NCI-H1417 (cell line): ENCODE measurements around the gene USP37.
A peak's percentile ranks its signal among the peaks of the same experiment; 100 is the strongest.

ENCODE experiments used
- DNase-seq, 3 experiments: peaks; one replicate each; lab custom pipeline; 2025; lab: John Stamatoyannopoulos, UW

The USP37 gene

DNA sequence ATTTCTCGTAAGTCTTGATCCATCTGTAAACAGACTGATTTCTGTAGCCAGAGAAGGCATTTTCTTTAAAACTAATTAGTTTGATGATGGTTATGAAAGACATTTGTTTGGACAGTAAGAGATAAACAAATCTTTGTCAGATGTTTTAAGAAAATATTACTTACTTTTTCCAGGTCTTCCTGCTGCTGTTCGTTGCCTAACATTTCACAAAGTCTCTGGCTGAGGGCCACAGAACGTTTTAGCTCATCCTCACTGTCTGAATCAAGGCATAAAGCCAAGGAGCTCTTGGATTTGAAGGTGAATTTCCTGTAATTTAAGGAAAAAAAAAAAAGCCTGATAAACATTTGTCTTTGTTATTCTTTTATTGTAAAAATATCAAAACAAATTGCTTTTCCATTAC is 91.5 kb downstream of the USP37 start:
- DNase-seq = no peak

DNA sequence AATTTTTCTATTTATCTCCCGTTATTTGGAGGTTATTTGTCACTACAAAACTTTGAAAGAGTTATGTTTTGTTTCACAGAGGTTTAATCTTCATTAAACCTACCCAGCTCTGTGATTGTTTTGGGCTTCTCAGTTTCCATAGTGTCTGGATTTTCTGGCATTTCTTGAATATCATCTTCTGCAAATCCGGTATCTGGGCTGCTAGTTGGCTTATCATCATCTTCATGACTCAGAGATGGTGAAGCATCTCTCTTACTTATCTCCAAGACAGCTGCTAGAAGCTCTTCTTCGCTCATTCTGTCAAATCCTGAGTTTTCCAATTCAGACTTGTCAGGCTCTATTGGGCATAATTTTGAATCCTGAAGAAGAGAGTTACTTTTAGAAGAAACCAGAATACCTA is 93.6 kb downstream of the USP37 start:
- DNase-seq = no peak

DNA sequence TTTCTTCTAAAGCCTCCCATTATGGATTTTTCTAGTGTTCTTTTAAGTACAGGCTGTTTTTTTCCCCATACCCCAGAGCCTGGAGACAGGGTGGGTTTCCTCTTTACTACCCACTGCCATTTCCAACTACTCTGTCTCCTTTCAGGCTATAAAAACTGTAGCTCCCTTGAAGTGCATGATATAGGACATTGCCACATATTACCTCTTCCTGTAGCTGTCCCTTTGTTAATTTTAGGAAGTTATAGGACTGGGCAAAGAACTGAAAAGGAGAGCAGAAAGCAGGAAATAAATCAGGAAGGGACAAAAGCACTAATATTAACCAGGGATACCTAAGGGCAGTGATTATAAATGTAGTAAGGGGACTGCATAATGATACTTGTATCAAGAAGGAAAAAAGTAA is 95.2 kb downstream of the USP37 start:
- DNase-seq = no peak

DNA sequence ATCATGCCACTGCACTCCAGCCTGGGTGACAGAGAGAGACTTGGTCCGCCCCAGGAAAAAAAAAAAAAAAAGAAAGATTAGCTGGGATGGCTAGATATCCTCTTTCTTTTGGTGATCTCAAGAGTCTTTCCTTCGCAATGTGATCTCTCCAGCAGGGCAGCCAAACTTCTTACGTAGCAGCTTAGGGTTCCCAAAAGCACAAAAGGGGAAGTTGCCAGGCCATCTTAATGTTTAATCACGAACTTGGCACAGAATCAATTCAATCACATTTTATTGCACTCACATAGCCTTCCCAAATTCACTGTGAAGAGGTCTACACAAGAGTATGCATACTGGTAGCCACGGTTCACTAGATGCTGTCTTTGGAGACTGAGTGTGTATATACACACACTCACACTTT is 96.2 kb downstream of the USP37 start:
- DNase-seq = no peak

- no peak for DNase-seq
Observed at GRCh38 chr2:218471036-218471435, 97.1 kb downstream of the USP37 start.

GRCh38 chr2:218470448-218470847 is 97.7 kb downstream of the USP37 start:
- no peak for DNase-seq

GRCh38 chr2:218465987-218466633 is 102.0 kb downstream of the USP37 start:
- peak in 1 of 3 experiments; percentile 26 for DNase-seq

GRCh38 chr2:218458598-218458997 is 109.6 kb downstream of the USP37 start:
- DNase-seq = no peak

DNA sequence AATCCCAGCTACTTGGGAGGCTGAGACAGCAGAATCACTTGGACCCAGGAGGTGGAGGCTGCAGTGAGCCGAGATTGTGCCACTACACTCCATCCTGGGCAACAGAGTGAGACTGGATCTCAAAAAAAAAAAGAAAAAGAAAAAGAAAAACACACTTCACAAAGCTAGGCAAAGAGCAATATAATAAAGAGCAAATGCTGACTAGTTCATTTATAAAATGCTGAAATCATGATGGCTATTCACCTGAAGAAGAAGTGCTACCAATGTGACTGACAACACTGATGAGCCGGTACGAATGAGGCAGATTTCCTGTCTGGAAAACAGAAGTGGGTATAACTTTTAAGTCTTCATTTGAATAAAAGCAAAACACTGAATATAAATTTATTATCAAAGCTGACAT is 111.3 kb downstream of the USP37 start:
- DNase-seq = no peak

DNA sequence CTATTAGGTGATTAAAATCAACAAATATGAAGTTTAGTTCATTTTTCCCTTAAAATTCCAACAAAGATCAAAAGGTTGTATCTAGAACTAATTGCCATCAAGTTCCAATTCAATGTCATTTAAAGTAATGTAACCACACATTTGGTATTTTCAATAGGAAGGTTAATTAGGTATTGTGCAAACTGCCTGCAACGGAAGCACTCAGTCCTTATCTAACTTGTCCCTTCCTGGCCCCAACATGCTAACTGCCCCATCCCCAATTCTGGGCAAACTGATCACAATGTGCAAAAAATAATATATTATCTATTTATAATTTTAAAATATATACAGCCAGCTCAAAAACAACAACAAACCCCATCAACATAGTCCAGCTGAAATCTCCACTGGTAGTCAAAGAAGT is 116.1 kb downstream of the USP37 start:
- no peak for DNase-seq

DNA sequence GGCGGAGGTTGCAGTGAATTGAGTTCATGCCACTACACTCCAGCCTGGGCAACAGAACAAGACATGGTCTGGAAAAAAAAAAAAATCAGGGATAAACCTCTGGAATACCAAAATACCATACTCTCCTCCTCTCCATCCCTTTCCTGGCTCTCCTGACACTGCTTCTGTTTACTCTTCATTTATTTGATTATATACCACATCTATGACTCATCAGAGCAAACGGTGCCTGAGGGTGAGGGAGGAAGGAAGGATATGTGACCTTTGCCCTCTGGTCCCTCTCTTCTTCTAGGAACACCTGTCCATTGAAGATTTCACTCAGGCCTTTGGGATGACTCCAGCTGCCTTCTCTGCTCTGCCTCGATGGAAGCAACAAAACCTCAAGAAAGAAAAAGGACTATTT is 119.2 kb downstream of the USP37 start:
- DNase-seq = peak in 2 of 3 experiments; percentile 15 to 25

- no peak for DNase-seq
Observed at GRCh38 chr2:218447072-218447471, 121.1 kb downstream of the USP37 start.

- no peak for DNase-seq
Observed at GRCh38 chr2:218446547-218446946, 121.6 kb downstream of the USP37 start.

DNA sequence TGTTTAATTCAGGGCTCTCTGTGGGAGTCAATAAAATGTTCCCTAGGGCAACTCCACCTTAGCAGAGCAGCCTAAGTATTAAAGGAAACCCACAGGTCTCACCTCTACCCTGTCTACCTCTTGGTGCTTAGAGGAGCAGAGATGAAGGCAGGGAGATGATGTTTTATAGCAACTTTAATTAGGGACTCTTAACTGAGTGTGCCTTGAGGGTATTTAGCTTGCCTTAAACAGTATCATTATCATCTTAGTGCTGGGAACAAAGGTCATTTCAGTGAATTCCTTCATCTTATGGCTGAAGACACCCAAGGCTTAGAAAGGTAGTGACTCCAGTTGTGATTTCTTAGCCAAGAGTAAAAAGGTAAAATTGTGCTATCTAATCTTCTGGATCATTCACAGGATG is 122.5 kb downstream of the USP37 start:
- no peak for DNase-seq

- no peak for DNase-seq
Observed at GRCh38 chr2:218444692-218445357, 123.3 kb downstream of the USP37 start.

GRCh38 chr2:218438596-218438995 is 129.6 kb downstream of the USP37 start:
- no peak for DNase-seq

GRCh38 chr2:218437969-218438368 is 130.2 kb downstream of the USP37 start:
- no peak for DNase-seq

- DNase-seq = no peak
Observed at GRCh38 chr2:218436992-218437391, 131.2 kb downstream of the USP37 start.

- no peak for DNase-seq
Observed at GRCh38 chr2:218435003-218435982, 132.9 kb downstream of the USP37 start.

DNA sequence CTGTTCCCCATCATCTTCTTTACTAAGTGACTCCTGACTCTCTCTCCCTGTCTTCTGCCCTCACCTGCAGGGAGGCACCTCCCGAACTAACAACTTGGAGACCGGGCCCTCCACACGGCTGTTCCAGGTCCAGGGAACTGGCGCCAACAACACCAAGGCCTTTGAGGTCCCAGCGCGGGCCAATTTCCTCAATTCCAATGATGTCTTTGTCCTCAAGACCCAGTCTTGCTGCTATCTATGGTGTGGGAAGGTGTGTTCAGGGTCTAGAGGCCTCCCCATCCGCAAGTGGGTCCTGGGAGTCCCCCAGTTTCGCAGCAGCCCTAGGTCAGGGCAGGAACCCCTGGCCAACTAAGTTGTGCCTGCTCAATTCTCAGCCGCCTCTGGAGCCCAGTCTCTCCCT is 133.7 kb downstream of the USP37 start:
- DNase-seq = no peak

DNA sequence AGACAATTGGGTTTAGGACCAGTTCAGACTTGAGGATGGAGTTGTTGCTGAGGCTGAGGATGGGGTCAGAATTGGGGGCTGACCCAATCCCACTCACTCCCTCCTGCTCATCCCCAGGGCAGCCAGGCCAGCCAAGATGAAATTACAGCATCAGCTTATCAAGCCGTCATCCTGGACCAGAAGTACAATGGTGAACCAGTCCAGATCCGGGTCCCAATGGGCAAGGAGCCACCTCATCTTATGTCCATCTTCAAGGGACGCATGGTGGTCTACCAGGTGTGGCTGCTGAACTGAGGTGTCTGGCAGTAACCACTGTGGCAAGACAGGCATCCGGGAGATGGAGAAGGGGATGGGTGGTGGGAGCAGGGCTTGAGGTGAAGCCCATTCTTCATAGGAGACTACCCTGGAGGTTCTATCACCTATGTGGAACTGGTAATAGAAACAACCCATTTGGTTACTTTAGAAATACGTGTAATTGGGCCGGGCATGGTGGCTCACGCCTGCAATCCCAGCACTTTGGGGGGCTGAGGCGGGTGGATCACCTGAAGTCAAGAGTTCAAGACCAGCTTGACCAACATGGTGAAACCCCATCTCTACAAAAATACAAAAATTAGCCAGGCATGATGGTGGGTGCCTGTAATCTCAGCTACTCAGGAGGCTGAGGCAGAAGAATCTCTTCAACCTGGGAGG is 135.3 kb downstream of the USP37 start:
- no peak for DNase-seq

DNA sequence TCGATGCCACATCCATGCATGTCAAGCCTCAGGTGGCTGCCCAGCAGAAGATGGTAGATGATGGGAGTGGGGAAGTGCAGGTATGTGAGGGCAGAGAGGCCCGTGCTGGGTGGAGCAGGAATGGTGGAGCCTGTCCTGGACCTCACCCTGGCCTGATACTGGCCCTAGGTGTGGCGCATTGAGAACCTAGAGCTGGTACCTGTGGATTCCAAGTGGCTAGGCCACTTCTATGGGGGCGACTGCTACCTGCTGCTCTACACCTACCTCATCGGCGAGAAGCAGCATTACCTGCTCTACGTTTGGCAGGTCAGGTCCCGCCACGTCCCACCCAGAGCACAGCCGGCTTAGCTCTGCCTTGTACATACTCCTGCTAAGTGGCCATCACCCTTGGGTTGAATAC is 136.3 kb downstream of the USP37 start:
- no peak for DNase-seq
